ENCODE measurements around the gene SV2C. TPM values are rescaled to one million over a fixed set of nuclear protein-coding genes. Genes with fewer than 3 reads are reported as not detected.

Gene SV2C
- total and polyA plus RNA-seq, 10 of the 15 experiments (the other 5 are each of a cell fraction or from before 2014, with no cell fraction given) = under 0.01 to 1.1 (median 0.63) TPM

- POLR2A ChIA-PET = no interaction called here
- CTCF ChIA-PET = interaction anchor here (0.5 to 4.9 kb wide), 7 partner anchors 9 to 439 kb away, joined by 3 to 43 read pairs (median 3); no protein-coding TSS in a partner anchor
- RAD21 ChIA-PET (ENCODE audit: unreplicated experiment) = interaction anchor here (1.2 to 1.9 kb wide), 4 partner anchors 9 to 431 kb away, joined by 4 to 11 read pairs (median 6); no protein-coding TSS in a partner anchor
- Histone ChIP-seq H2AFZ (ENCODE audit: control insufficient read depth, low read depth, low read length) (no peak overlapping the region), H3K27me3 (replicated peaks in 1 of 2; ENCODE audit: control insufficient read depth in 2 of 2, insufficient read depth in 2 of 2, low read length in 1 of 2) (0 out of 4 replicates have a peak, but pooled peaks cover 0 to 2% of the 10 kb centered on the region in 2 experiments), H3K36me3 (ENCODE audit: control insufficient read depth in 2 of 2, insufficient read depth in 2 of 2, low read length in 1 of 2) (no peaks in the 10 kb centered on the region), H3K27ac (ENCODE audit: control insufficient read depth, insufficient read depth) (no peak overlapping the region), H3K4me2 (ENCODE audit: control insufficient read depth, insufficient read depth) (no peak overlapping the region), H3K9me3 (replicated peaks; ENCODE audit: control insufficient read depth, insufficient read depth, low read length) (no peaks in the 10 kb centered on the region), H3K4me3 (no peak overlapping the region), H4K20me1 (ENCODE audit: control insufficient read depth, insufficient read depth) (no peaks in the 10 kb centered on the region), H3K79me2 (ENCODE audit: control insufficient read depth, insufficient read depth, low read length) (no peaks in the 10 kb centered on the region), H3K4me1 (ENCODE audit: control insufficient read depth, insufficient read depth, low read length) (no peaks in the 10 kb centered on the region), H3K9ac (ENCODE audit: control insufficient read depth, insufficient read depth, low read length) (no peak overlapping the region)
- FAIRE-seq = no peak
- intact Hi-C loops (cut with micrococcal nuclease; ENCODE audit: unreplicated experiment) (no loop called here), in situ Hi-C loops (cut with MboI) (no loop called here)
- WGBS (ENCODE audit: insufficient coverage, insufficient replicate concordance, low lambda C conversion rate, missing lambda C conversion rate) = 8% methylated on average over 2 of the region's 2 CpGs
- ATAC-seq = no peak
- SMC1A ChIA-PET (ENCODE audit: uncharacterized antibody, unreplicated experiment) = interaction anchor here (0.6 to 4.9 kb wide), 5 partner anchors 10 to 929 kb away, joined by 3 to 27 read pairs (median 3); partner anchors contain the start of gene ANKRD31
- no TSS peak for BruUV-seq (replicated peaks)
- no peak for DNase-seq (ENCODE audit: low read depth, low spot score)
- TF ChIP-seq BACH1 (IDR thresholded peaks at IDR 0.05; ENCODE audit: borderline replicate concordance) = no peak
- TF ChIP-seq YY1 (IDR thresholded peaks at IDR 0.05; ENCODE audit: low read depth, low read length) = no peak
- TF ChIP-seq BHLHE40 (IDR thresholded peaks at IDR 0.05; ENCODE audit: borderline replicate concordance in 1 of 2, low read depth in 2 of 2, low read length in 1 of 2) = no peak
- no peak for TF ChIP-seq MXI1 (IDR thresholded peaks at IDR 0.05; ENCODE audit: low read depth, low read length)
- no peak for TF ChIP-seq RUNX3 (IDR thresholded peaks at IDR 0.05; ENCODE audit: low read length)
- no peak for TF ChIP-seq STAT1 (conservative IDR thresholded peaks at IDR 0.05)
- no peak for TF ChIP-seq RAD51 (IDR thresholded peaks at IDR 0.05)
- no peak for TF ChIP-seq MEF2A (IDR thresholded peaks at IDR 0.05; ENCODE audit: insufficient read depth, low read depth, low read length)
- TF ChIP-seq LARP7 (IDR thresholded peaks at IDR 0.05) = no peak
- no peak for TF ChIP-seq HDAC2 (IDR thresholded peaks at IDR 0.05)
- no peak for TF ChIP-seq SPI1 (IDR thresholded peaks at IDR 0.05; ENCODE audit: borderline replicate concordance, insufficient read depth, low read depth, low read length)
- TF ChIP-seq POLR2AphosphoS5 (IDR thresholded peaks at IDR 0.05; ENCODE audit: low read length) = no peak
- TF ChIP-seq ZNF687 (IDR thresholded peaks at IDR 0.05) = no peak
- TF ChIP-seq PRDM15 (CRISPR knock-in tag; IDR thresholded peaks at IDR 0.05) = no peak
- no peak for TF ChIP-seq ETV6 (conservative IDR thresholded peaks at IDR 0.05 in 1 of 2, IDR thresholded peaks at IDR 0.05 in 1 of 2; ENCODE audit: borderline replicate concordance in 1 of 2, low read depth in 1 of 2)
Observed at GRCh38 chr5:76165711-76166374, 82.7 kb downstream of the SV2C start.
